ENCODE measurements around the gene ZNF316.
"Not testable (repeated sequence)": the region's sequence is repeated elsewhere in the genome, so short reads cannot be mapped to it uniquely, and the experiment has no call there.

The ZNF316 gene

GRCh38 chr7:6621195-6622133 lies 15.7 kb upstream of the ZNF316 start:
- no peak for DNase-seq (ENCODE audit: low spot score)

- no peak for DNase-seq (ENCODE audit: low spot score)
Observed at GRCh38 chr7:6622134-6622710, 14.9 kb upstream of the ZNF316 start.

- DNase-seq (ENCODE audit: low spot score), result no peak
Observed at GRCh38 chr7:6623589-6624245, 13.4 kb upstream of the ZNF316 start.

DNA sequence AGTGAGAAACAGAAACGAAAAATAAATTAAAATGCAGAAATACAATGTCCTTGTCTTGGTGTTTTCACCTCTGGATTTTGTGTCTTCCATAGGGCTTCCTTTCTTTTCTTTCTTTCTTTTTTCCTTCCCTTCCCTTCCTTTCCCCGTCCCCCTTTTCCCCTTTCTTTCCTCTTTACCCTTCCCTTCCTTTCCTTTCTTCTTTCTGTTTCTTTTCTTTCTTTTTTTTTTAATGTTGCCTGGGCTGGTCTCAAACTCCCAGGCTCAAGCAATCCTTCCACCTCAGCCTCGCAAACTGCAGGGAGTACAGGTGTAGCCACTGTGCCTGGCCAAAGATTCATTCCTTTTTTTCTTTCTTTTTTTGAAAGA lies 12.9 kb upstream of the ZNF316 start:
- no peak for DNase-seq (ENCODE audit: low spot score)

DNA sequence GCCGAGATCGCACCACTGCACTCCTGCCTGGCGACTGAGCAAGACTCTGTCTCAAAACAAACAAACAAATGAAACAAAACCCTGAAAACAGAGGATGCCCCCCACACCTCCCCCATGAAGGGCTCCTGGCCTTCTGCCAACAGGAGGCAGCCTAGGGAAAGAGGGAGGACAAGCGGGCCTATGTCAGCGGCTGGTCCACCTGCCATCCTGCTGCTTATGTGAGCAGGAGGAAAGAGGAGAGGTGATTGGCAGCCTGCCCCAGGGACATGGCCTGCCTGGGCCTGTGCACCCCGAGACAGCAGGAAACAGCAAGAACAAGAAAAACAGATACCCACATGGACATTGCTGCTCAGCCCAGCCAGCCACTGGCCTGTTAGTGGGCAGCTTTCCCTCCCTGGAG lies 9.1 kb upstream of the ZNF316 start:
- no peak for DNase-seq (ENCODE audit: low spot score)

DNA sequence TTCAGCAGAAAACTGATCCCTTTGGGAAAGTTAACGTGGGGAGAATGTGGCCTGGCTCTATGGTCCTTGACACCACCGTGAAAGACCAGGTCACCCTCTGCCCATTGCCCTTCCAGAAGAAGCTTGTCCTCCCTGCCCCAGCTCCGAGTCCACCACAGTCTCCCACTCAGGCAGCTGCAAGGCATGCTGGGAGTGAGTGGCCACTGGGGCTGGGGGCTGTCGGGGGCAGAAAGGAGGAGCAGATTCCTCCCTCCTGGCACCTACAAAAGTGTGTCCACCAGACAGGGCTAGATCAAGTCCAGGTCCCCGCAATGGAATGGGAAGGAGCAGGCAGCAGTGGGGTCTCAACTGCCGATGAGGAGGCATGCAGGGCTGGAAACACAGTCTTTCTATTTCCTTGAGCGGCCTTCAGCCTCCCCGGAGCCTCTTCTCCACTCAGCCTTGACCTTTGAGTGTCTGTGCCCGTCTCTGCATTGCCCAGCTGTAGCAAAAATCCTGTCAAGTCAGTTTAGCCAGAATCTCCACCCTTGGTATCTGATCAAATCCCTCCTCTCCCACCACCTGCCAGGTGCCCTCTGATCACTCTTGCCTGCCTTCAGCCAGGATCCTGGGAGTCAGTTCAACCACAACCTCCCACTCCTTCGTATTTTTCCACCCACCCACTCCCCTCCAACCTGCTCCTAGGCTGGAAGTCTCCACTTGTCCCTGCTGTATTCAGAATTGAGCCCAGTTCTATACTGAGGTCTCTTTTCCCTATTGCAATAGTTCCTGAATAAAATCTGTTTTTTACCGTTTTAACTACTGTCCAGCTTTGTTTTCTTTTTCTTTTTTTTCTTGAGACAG lies 6.9 kb upstream of the ZNF316 start:
- DNase-seq (ENCODE audit: low spot score), result no peak

GRCh38 chr7:6631605-6632004 lies 5.5 kb upstream of the ZNF316 start:
- DNase-seq (ENCODE audit: low spot score), result no peak

- no peak for DNase-seq (ENCODE audit: low spot score)
Observed at GRCh38 chr7:6634021-6634420, 3.1 kb upstream of the ZNF316 start.

DNA sequence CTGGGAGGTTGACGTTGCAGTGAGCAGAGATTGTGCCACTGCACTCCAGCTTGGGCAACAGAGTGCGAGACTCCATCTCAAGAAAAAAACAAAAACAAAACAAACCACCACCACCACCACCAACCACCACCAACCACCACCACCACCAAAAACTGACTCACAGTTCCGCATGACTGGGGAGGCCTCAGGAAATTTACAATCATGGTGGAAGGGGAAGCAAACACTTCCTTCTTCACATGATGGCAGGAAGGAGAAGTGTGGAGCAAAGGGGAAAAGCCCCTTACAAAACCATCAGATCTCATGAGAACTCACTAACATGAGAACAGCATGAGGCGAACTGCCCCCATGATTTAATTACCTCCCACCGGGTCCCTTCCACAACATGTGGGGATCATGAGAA lies 2.1 kb upstream of the ZNF316 start:
- not testable (repeated sequence) for DNase-seq (ENCODE audit: low spot score)

GRCh38 chr7:6637544-6638229 lies 569 bp downstream of the ZNF316 start:
- DNase-seq (ENCODE audit: low spot score), result no peak

- no peak for DNase-seq (ENCODE audit: low spot score)
Observed at GRCh38 chr7:6639032-6639431, 1.9 kb downstream of the ZNF316 start.

GRCh38 chr7:6639627-6640026 lies 2.5 kb downstream of the ZNF316 start:
- no peak for DNase-seq (ENCODE audit: low spot score)

GRCh38 chr7:6640246-6640721 lies 3.2 kb downstream of the ZNF316 start:
- no peak for DNase-seq (ENCODE audit: low spot score)

GRCh38 chr7:6641305-6642035 lies 4.4 kb downstream of the ZNF316 start:
- no peak for DNase-seq (ENCODE audit: low spot score)

- no peak for DNase-seq (ENCODE audit: low spot score)
Observed at GRCh38 chr7:6642239-6642839, 5.2 kb downstream of the ZNF316 start.

DNA sequence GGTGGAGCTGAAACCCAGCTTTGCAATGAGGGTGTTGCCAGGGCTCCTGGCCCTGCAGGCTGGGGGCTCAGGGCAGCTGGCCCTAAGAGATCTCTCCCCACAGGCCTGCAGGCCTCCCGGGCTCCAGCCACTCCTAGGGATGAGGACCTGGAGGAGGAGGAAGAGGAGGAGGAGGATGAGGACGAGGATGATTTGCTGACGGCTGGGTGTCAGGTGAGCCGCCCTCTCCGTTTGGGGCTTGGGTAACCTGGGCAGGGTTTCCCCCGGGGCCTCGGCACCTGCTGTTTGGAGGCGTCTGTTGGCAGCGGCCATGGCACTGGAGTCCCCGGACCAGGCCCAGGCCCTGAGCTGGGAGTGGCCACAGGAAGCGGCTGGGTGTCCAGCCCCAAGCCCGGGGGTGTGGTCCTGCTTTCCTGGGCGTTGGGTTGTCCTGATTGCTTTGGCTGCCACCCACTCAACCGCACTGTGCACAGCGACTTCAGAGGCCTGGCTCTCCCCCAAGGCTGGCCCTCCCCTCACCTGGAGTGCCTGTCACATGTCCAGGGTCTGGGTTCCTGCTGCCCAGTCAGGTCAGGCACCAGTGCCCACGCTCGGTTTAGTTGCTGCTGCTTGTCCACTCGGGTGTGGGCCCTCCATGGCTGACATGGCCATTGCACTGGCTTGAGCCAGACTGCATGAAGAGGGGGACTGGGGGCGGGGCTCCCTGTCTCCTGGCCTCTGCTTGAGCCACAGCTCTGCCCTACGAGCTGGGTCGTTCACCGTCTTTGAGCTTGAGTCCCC lies 5.9 kb downstream of the ZNF316 start:
- no peak for DNase-seq (ENCODE audit: low spot score)

DNA sequence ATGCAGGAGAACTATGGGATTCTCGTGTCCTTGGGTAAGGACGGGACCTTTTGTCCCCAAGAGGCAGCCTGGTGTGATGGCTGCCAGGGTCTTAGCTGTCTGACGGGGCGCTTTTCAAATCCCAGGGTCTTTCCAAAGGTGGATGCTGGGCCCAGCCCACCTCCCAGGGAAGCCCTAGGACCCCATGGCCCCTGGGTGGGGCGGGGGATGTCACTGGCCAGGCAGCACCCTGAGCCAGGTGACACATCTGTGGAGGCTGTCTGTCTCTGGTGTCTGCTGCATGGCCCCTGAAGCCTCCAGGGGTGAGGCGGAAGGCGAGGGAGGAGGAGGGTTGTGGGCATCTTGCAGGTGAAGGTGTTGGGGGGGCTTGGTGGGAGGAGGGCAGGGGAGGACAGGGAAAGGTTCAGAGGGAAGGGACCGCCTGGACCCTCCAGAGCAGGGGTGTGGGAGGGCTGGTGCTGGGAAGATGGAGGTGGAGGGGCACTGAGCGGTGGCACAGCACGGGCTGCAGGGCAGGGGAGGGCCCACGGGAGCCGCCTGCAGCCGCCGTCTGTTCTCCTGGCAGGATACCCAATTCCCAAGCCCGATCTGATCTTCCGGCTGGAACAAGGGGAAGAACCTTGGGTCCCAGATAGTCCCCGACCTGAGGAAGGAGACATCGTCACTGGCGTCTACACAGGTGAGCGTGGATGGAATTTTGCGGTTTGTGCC lies 7.0 kb downstream of the ZNF316 start:
- DNase-seq (ENCODE audit: low spot score), result no peak

DNA sequence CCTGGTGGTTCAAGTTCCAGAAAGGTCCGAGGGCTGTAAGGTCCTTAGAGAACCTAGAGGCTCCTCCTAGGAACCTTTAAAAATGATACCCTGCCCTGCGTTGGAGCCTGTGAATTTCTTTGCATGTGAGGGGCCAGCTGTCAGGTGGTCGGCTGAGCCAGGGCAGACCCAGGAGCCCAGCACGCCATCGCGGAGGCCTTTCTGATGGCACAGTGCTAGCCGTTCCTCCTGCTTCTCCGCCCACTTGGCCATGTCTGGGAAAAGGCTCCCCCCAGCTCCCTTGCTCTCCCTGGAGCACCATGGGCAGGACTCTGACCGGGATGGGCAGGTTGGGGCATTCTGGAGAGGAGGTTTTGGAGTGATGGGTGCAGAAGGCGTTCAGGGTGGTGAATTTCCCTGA lies 7.6 kb downstream of the ZNF316 start:
- no peak for DNase-seq (ENCODE audit: low spot score)

DNA sequence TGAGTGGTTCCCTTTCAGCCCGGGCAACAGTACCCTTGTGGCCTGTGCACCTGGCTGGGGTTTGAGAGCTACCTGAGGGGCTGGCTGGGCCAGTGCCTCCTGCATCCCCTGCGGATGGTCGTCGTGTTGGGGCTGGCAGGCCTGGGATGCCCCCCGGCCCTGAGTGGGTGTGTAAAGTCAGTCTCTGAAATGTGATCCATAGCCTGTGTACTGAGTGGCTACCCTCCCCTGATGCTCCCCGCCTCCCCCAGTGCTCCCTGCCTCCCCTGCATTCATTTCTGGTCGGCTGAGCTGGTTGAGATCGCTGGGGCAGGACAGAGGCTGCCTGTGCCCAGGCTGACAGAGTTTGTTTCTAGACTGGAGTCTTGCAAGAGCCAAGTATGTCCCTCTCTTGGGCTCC lies 9.3 kb downstream of the ZNF316 start:
- no peak for DNase-seq (ENCODE audit: low spot score)

Measured in left forelimb (tissue), 1 donor.